PC-3 (cell line): ENCODE results near the gene ETS1. TPM values are rescaled to one million over a fixed set of nuclear protein-coding genes. Genes with fewer than 3 reads are reported as not detected.

Experiments
- ATAC-seq: fragments of 200-7000 bp; cut with Tn5 transposase; 2 replicates; pipeline ENCODE4 v1.9.1; 2020; ENCODE audit warnings: mild to moderate bottlenecking, moderate library complexity
- BruUV-seq: library from RNA; stranded (reverse); fragments of 400-500 nt; replicated peaks from 2 replicates; lab custom pipeline; 2021; lab: Mats Ljungman, UMichigan
- CTCF ChIA-PET: fragments of 300-600 bp; sonication (Branson Sonifier 250); formaldehyde crosslinking; loops from one replicate; lab custom pipeline; 2022; ENCODE audit warnings: antibody characterized with exemption; lab: Charles Lee
- POLR2A ChIA-PET: fragments of 300-600 bp; sonication (Branson Sonifier 250); formaldehyde crosslinking; loops from one replicate; lab custom pipeline; 2022; ENCODE audit warnings: antibody characterized with exemption; ENCODE audit not compliant: unreplicated experiment; lab: Charles Lee
- DNase-seq: peaks from one replicate; pipeline ENCODE4 v3.0.0-alpha.2; 2015
- H2AFZ ChIP-seq: fragments of 300-600 bp; sonication (generic); 2 replicates; pipeline ENCODE4 v1.6.0; 2016; ENCODE audit warnings: antibody characterized with exemption, low read length
- H3F3A ChIP-seq: fragments of 300-600 bp; sonication (generic); one replicate; pipeline ENCODE4 v1.6.0; 2017; ENCODE audit warnings: antibody characterized with exemption, low read length, control low read depth, mild to moderate bottlenecking; ENCODE audit not compliant: unreplicated experiment
- H3K27ac ChIP-seq: fragments of 300-600 bp; sonication (generic); 2 replicates; pipeline ENCODE4 v1.5.1; 2016; ENCODE audit warnings: mild to moderate bottlenecking, low read length
- H3K27me3 ChIP-seq: fragments of 300-600 bp; sonication (generic); 2 replicates; pipeline ENCODE4 v1.6.1; 2016; ENCODE audit warnings: low read length, mixed read lengths
- H3K36me3 ChIP-seq: fragments of 300-600 bp; sonication (generic); 2 replicates; pipeline ENCODE4 v1.6.1; 2016; ENCODE audit warnings: low read depth, mixed run types, low read length, mixed read lengths
- H3K4me1 ChIP-seq: fragments of 300-600 bp; sonication (generic); 2 replicates; pipeline ENCODE4 v1.5.1; 2016; ENCODE audit warnings: low read length; ENCODE audit not compliant: insufficient read depth
- H3K4me2 ChIP-seq: fragments of 300-600 bp; sonication (generic); 2 replicates; pipeline ENCODE4 v1.6.0; 2016; ENCODE audit warnings: low read length
- H3K4me3 ChIP-seq: fragments of 300-600 bp; sonication (generic); 2 replicates; pipeline ENCODE4 v1.5.1; 2016; ENCODE audit warnings: mild to moderate bottlenecking, low read length, mixed read lengths
- H3K79me2 ChIP-seq: fragments of 300-600 bp; sonication (generic); 2 replicates; pipeline ENCODE4 v1.6.1; 2017; ENCODE audit warnings: low read length, mixed read lengths
- H3K9ac ChIP-seq: fragments of 300-600 bp; sonication (generic); 2 replicates; pipeline ENCODE4 v1.6.0; 2016; ENCODE audit warnings: mild to moderate bottlenecking, low read length
- H3K9me2 ChIP-seq: fragments of 300-600 bp; sonication (generic); replicated peaks from 2 replicates; pipeline ENCODE4 v1.6.1; 2016; ENCODE audit warnings: mixed run types, low read length, mixed read lengths
- H3K9me3 ChIP-seq: fragments of 300-600 bp; sonication (generic); 2 replicates; pipeline ENCODE4 v1.6.1; 2016; ENCODE audit warnings: low read length, mixed read lengths
- H4K20me1 ChIP-seq: fragments of 300-600 bp; sonication (generic); 2 replicates; pipeline ENCODE4 v1.6.1; 2016; ENCODE audit warnings: low read length, mixed read lengths
- CTCF ChIP-seq: fragments of 300-600 bp; sonication (generic); conservative IDR thresholded peaks from 2 replicates; pipeline ENCODE4 v1.5.1; 2017; ENCODE audit warnings: antibody characterized with exemption, low read depth, mild to moderate bottlenecking, low read length
- EZH2 ChIP-seq: fragments of 300-600 bp; sonication (generic); IDR thresholded peaks from one replicate; pipeline ENCODE4 v1.6.1; 2017; ENCODE audit warnings: antibody characterized with exemption, mild to moderate bottlenecking, low read length; ENCODE audit not compliant: unreplicated experiment
- EZH2phosphoT487 ChIP-seq: fragments of 300-600 bp; sonication (generic); IDR thresholded peaks from 2 replicates; pipeline ENCODE4 v1.6.1; 2018; ENCODE audit warnings: mild to moderate bottlenecking, antibody characterized with exemption, low read length, borderline replicate concordance
- intact Hi-C: fragments of 100-400 bp; cut with micrococcal nuclease; formaldehyde crosslinking; loops from 2 replicates; pipeline ENCODE4 v1.9.0; 2023
- total RNA-seq: library from RNA; depleted of rRNA; stranded (reverse); fragments of >200 nt; gene quantifications from 2 replicates; pipeline ENCODE4 v1.2.3, GENCODE V29; 2014

ETS1 gene
- total RNA-seq, 1 experiment from 2014 or later, result 52.0 TPM

GRCh38 chr11:128420951-128421350 lies 166.4 kb downstream of the ETS1 start:
- no peak overlapping the region for H3K9ac ChIP-seq
- no peak for ATAC-seq
- ChIA-PET POLR2A (no interaction called here), CTCF (no interaction called here)
- no TSS peak for BruUV-seq
- H3K4me1 ChIP-seq, result peaks cover 19% of the 10 kb centered on the region
- no peaks in the 10 kb centered on the region for H3K27me3 ChIP-seq
- H3K27ac ChIP-seq, result no peak overlapping the region
- no peaks in the 10 kb centered on the region for H3K9me3 ChIP-seq
- intact Hi-C loops, result no loop called here
- no peaks in the 10 kb centered on the region for H3K36me3 ChIP-seq
- no peaks in the 10 kb centered on the region for H3K79me2 ChIP-seq
- H3K4me3 ChIP-seq, result no peak overlapping the region
- no peak overlapping the region for H3K4me2 ChIP-seq
- H2AFZ ChIP-seq, result no peak overlapping the region
- DNase-seq, result no peak
- no peaks in the 10 kb centered on the region for H3K9me2 ChIP-seq
- H3F3A ChIP-seq, result no peaks in the 10 kb centered on the region
- H4K20me1 ChIP-seq, result no peaks in the 10 kb centered on the region
- no peak for TF ChIP-seq EZH2
- no peak for TF ChIP-seq EZH2phosphoT487
- no peak for TF ChIP-seq CTCF

- ATAC-seq, result no peak
- Histone ChIP-seq H3K79me2 (no peaks in the 10 kb centered on the region), H3K4me3 (no peak overlapping the region), H2AFZ (no peak overlapping the region), H4K20me1 (no peaks in the 10 kb centered on the region), H3K36me3 (no peaks in the 10 kb centered on the region), H3K4me1 (peaks cover 19% of the 10 kb centered on the region), H3F3A (no peaks in the 10 kb centered on the region), H3K4me2 (no peak overlapping the region), H3K9ac (no peak overlapping the region), H3K27me3 (no peaks in the 10 kb centered on the region), H3K9me2 (no peaks in the 10 kb centered on the region), H3K9me3 (no peaks in the 10 kb centered on the region), H3K27ac (no peak overlapping the region)
- intact Hi-C loops, result no loop called here
- no TSS peak for BruUV-seq
- POLR2A ChIA-PET, result no interaction called here
- no peak for TF ChIP-seq EZH2
- TF ChIP-seq CTCF, result no peak
- TF ChIP-seq EZH2phosphoT487, result no peak
- no peak for DNase-seq
- CTCF ChIA-PET, result no interaction called here
Measured at GRCh38 chr11:128420265-128420664, 167.1 kb downstream of the ETS1 start.

GRCh38 chr11:128419012-128419767 lies 168.2 kb downstream of the ETS1 start:
- H3K4me3 ChIP-seq, result no peak overlapping the region
- H3K36me3 ChIP-seq, result no peaks in the 10 kb centered on the region
- no peak overlapping the region for H2AFZ ChIP-seq
- no peaks in the 10 kb centered on the region for H3F3A ChIP-seq
- DNase-seq (no peak), ATAC-seq (no peak)
- H3K27me3 ChIP-seq, result no peaks in the 10 kb centered on the region
- no peaks in the 10 kb centered on the region for H3K9me3 ChIP-seq
- ChIA-PET POLR2A (no interaction called here), CTCF (no interaction called here)
- H3K4me2 ChIP-seq, result no peak overlapping the region
- no peaks in the 10 kb centered on the region for H3K79me2 ChIP-seq
- TF ChIP-seq EZH2phosphoT487 (no peak), CTCF (no peak), EZH2 (no peak)
- intact Hi-C loops, result no loop called here
- no TSS peak for BruUV-seq
- H3K9me2 ChIP-seq, result no peaks in the 10 kb centered on the region
- H4K20me1 ChIP-seq, result no peaks in the 10 kb centered on the region
- H3K9ac ChIP-seq, result no peak overlapping the region
- peaks cover 19% of the 10 kb centered on the region for H3K4me1 ChIP-seq
- no peak overlapping the region for H3K27ac ChIP-seq
